Testis (tissue), 2 donors: Measurements from ENCODE around the gene CLPSL2.

Experiments used
- CTCF ChIP-seq, 3 experiments: fragments of 450-650 bp in 2 of 3; fragments of 200-600 bp in 1 of 3; sonication (generic) in 1 of 3; IDR thresholded peaks; one replicate each; pipeline ENCODE4 v1.5.1; 2016 to 2019; ENCODE audit warnings: antibody characterized with exemption in 3 of 3, mild to moderate bottlenecking in 2 of 3, moderate library complexity in 1 of 3
- POLR2A ChIP-seq: fragments of 450-650 bp; IDR thresholded peaks from one replicate; pipeline ENCODE4 v1.6.1; 2017; ENCODE audit warnings: antibody characterized with exemption, mild to moderate bottlenecking, moderate library complexity

- TF ChIP-seq CTCF (IDR thresholded peaks at IDR 0.05) (no peak), POLR2A (no peak)
Measured at GRCh38 chr6:35786272-35786671, 9.9 kb downstream of the CLPSL2 start.
